ENCODE data around the gene LRP6.

DNA sequence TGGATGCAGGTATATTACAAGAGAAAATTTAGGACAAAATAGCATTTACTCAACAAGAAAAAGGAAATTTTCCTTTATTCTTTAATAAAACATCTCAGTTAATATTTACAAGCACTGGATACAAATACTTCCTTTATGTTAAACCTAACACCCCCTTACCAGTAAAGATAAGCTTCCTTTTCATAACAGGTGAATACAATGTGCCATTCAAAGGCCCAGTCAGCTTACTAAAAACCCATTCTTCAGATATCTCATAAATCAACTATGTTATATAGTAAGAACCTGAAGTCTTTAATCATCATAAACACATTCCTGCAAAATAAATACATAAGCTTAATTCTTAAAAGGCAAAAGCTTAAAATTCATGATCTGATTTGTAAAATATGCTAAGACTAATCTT lies 52.6 kb downstream of the LRP6 start:
- TF ChIP-seq, protein P1, sequence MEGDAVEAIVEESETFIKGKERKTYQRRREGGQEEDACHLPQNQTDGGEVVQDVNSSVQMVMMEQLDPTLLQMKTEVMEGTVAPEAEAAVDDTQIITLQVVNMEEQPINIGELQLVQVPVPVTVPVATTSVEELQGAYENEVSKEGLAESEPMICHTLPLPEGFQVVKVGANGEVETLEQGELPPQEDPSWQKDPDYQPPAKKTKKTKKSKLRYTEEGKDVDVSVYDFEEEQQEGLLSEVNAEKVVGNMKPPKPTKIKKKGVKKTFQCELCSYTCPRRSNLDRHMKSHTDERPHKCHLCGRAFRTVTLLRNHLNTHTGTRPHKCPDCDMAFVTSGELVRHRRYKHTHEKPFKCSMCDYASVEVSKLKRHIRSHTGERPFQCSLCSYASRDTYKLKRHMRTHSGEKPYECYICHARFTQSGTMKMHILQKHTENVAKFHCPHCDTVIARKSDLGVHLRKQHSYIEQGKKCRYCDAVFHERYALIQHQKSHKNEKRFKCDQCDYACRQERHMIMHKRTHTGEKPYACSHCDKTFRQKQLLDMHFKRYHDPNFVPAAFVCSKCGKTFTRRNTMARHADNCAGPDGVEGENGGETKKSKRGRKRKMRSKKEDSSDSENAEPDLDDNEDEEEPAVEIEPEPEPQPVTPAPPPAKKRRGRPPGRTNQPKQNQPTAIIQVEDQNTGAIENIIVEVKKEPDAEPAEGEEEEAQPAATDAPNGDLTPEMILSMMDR (IDR thresholded peaks at IDR 0.05; ENCODE audit: low read depth, low read length, poor library complexity, severe bottlenecking) = no peak
- no peak for TF ChIP-seq EZH2phosphoT487 (IDR thresholded peaks at IDR 0.05; ENCODE audit: borderline replicate concordance, low read length)
